SK-N-SH (cell line): ENCODE measurements around the gene CIP2A. TPM values are rescaled to one million over a fixed set of nuclear protein-coding genes. Genes with fewer than 3 reads are reported as not detected.
A peak's percentile ranks its signal among the peaks of the same experiment; 100 is the strongest.

ENCODE experiments used
- CTCF ChIA-PET: fragments of 300-600, 350-600 bp; formaldehyde crosslinking; extraction: SDS; loops from one replicate; lab custom pipeline; 2021; lab: Yijun Ruan, JAX
- POLR2A ChIA-PET: fragments of 350-600 bp; sonication (Branson Sonifier 250); formaldehyde crosslinking; extraction: SDS; loops from one replicate; lab custom pipeline; 2020; ENCODE audit warnings: antibody characterized with exemption, inconsistent platforms; lab: Yijun Ruan, JAX
- DNase-seq: peaks from one replicate; pipeline ENCODE4 v3.0.0; 2012
- H2AFZ ChIP-seq: fragments of 200-600 bp; sonication (generic); 2 replicates; pipeline ENCODE4 v1.8.1; 2016; ENCODE audit warnings: antibody characterized with exemption, mild to moderate bottlenecking, low read depth
- H3F3A ChIP-seq: fragments of 200-600 bp; sonication (generic); replicated peaks from 2 replicates; pipeline ENCODE3; 2016; ENCODE audit warnings: antibody characterized with exemption, mild to moderate bottlenecking; ENCODE audit not compliant: insufficient read depth
- H3K27ac ChIP-seq, 2 experiments: fragments of 200-500 bp in 1 of 2; fragments of 200-600 bp in 1 of 2; sonication (Bioruptor generic) in 1 of 2; sonication (generic), shearing (Covaris generic) in 1 of 2; 2 replicates each; pipeline versions ENCODE4 v1.5.1 to v1.6.1; 2014 to 2016; ENCODE audit warnings: low read depth in 2 of 2, inconsistent platforms in 1 of 2, low read length in 1 of 2, mild to moderate bottlenecking in 1 of 2, mixed read lengths in 1 of 2
- H3K27me3 ChIP-seq: fragments of 200-600 bp; sonication (generic), shearing (Covaris generic); 2 replicates; pipeline ENCODE4 v1.6.1; 2016; ENCODE audit warnings: mixed run types; ENCODE audit not compliant: insufficient read depth
- H3K36me3 ChIP-seq, 2 experiments: fragments of 200-500 bp in 1 of 2; fragments of 200-600 bp in 1 of 2; sonication (Bioruptor generic) in 1 of 2; sonication (generic) in 1 of 2; replicated peaks in 1 of 2; 2 replicates each; pipeline versions ENCODE3 to v1.5.1; 2014 to 2016; ENCODE audit warnings: low read length in 1 of 2, mild to moderate bottlenecking in 1 of 2; ENCODE audit not compliant: insufficient read depth in 2 of 2, control insufficient read depth in 1 of 2
- H3K4me1 ChIP-seq, 2 experiments: fragments of 200-500 bp in 1 of 2; fragments of 200-600 bp in 1 of 2; sonication (Bioruptor generic) in 1 of 2; sonication (generic), shearing (Covaris generic) in 1 of 2; 2 replicates each; pipeline versions ENCODE4 v1.5.1 to v1.6.1; 2014 to 2016; ENCODE audit warnings: low read depth in 1 of 2, low read length in 1 of 2, mixed run types in 1 of 2; ENCODE audit not compliant: insufficient read depth in 2 of 2, control insufficient read depth in 1 of 2
- H3K4me2 ChIP-seq: fragments of 200-600 bp; sonication (generic), shearing (Covaris generic); 2 replicates; pipeline ENCODE4 v1.6.1; 2017; ENCODE audit warnings: mixed run types
- H3K4me3 ChIP-seq, 2 experiments: fragments of 200-500 bp in 1 of 2; fragments of 200-600 bp in 1 of 2; sonication (Bioruptor generic) in 1 of 2; sonication (generic), shearing (Covaris generic) in 1 of 2; 2 replicates each; pipeline versions ENCODE4 v1.5.1 to v1.8.1; 2014 to 2016; ENCODE audit warnings: low read depth in 2 of 2, inconsistent platforms in 1 of 2, low read length in 1 of 2, mild to moderate bottlenecking in 1 of 2, mixed read lengths in 1 of 2, moderate library complexity in 1 of 2
- H3K79me2 ChIP-seq: fragments of 200-600 bp; sonication (generic); 2 replicates; pipeline ENCODE4 v1.8.1; 2017; ENCODE audit warnings: mild to moderate bottlenecking; ENCODE audit not compliant: insufficient read depth
- H3K9ac ChIP-seq: fragments of 200-600 bp; sonication (generic); 2 replicates; pipeline ENCODE4 v1.6.1; 2017; ENCODE audit warnings: mixed run types
- H3K9me2 ChIP-seq: fragments of 200-600 bp; sonication (generic); 2 replicates; pipeline ENCODE4 v1.6.1; 2017; ENCODE audit warnings: mixed run types
- H3K9me3 ChIP-seq: fragments of 200-600 bp; sonication (generic); 2 replicates; pipeline ENCODE4 v1.6.1; 2017; ENCODE audit warnings: mixed run types, mild to moderate bottlenecking, moderate library complexity
- H4K20me1 ChIP-seq: fragments of 200-600 bp; sonication (generic); 2 replicates; pipeline ENCODE4 v1.6.1; 2017; ENCODE audit warnings: mild to moderate bottlenecking, mixed run types; ENCODE audit not compliant: insufficient read depth
- FOSL2 ChIP-seq: IDR thresholded peaks from 2 replicates; pipeline ENCODE4 v1.4.0; 2012; ENCODE audit warnings: low read depth, mild to moderate bottlenecking, moderate library complexity, borderline replicate concordance
- FOXJ3 ChIP-seq: sonication (generic); formaldehyde crosslinking; IDR thresholded peaks from 2 replicates; pipeline ENCODE4 v1.5.1; 2020; ENCODE audit warnings: mild to moderate bottlenecking, missing genetic modification reagents
- GABPA ChIP-seq: IDR thresholded peaks from 2 replicates; pipeline ENCODE4 v1.4.0; 2012; ENCODE audit warnings: low read depth, mild to moderate bottlenecking
- JUND ChIP-seq: IDR thresholded peaks from 2 replicates; pipeline ENCODE4 v1.4.0; 2012
- MEF2A ChIP-seq: IDR thresholded peaks from 2 replicates; pipeline ENCODE4 v1.4.0; 2012; ENCODE audit warnings: low read depth, borderline replicate concordance
- RCOR1 ChIP-seq: fragments of 150-350 bp; IDR thresholded peaks from 2 replicates; pipeline ENCODE4 v1.6.1; 2017; ENCODE audit warnings: antibody characterized with exemption, low read length
- RXRA ChIP-seq: IDR thresholded peaks from 2 replicates; pipeline ENCODE4 v1.4.0; 2012; ENCODE audit warnings: low read depth, mild to moderate bottlenecking, borderline replicate concordance
- SMC3 ChIP-seq: IDR thresholded peaks from 2 replicates; pipeline ENCODE4 v1.6.1; 2012; ENCODE audit warnings: low read depth, low read length, improper control_type of control experiment
- TAF1 ChIP-seq: IDR thresholded peaks from 2 replicates; pipeline ENCODE4 v1.6.1; 2012; ENCODE audit warnings: low read depth, mild to moderate bottlenecking, low read length, moderate library complexity, borderline replicate concordance
- YY1 ChIP-seq: IDR thresholded peaks from 2 replicates; pipeline ENCODE4 v1.4.0; 2012; ENCODE audit warnings: low read depth, mild to moderate bottlenecking
- WGBS: methylation state at CpG from one replicate; pipeline ENCODE4 v1.1.6; 2017; ENCODE audit warnings: low lambda C conversion rate; 5-methylcytosine and 5-hydroxymethylcytosine counted together
- polyA plus RNA-seq, 3 experiments: library from polyadenylated mRNA; depleted of rRNA; stranded (reverse); fragments of >200 nt; gene quantifications; 2 replicates each; pipeline ENCODE4 v1.2.3, GENCODE V29; 2012
- TF ChIP-seq, protein P1 (sequence below): IDR thresholded peaks from 2 replicates; pipeline ENCODE4 v1.4.0; 2012; ENCODE audit warnings: low read depth
- TF ChIP-seq, protein P2 (sequence below): IDR thresholded peaks from 2 replicates; pipeline ENCODE4 v1.6.1; 2012; ENCODE audit warnings: mild to moderate bottlenecking, low read depth, low read length, moderate library complexity

Gene CIP2A
- polyA plus RNA-seq, 1 of the 3 experiments (the other 2 are of a cell fraction) = 7.1 TPM

DNA sequence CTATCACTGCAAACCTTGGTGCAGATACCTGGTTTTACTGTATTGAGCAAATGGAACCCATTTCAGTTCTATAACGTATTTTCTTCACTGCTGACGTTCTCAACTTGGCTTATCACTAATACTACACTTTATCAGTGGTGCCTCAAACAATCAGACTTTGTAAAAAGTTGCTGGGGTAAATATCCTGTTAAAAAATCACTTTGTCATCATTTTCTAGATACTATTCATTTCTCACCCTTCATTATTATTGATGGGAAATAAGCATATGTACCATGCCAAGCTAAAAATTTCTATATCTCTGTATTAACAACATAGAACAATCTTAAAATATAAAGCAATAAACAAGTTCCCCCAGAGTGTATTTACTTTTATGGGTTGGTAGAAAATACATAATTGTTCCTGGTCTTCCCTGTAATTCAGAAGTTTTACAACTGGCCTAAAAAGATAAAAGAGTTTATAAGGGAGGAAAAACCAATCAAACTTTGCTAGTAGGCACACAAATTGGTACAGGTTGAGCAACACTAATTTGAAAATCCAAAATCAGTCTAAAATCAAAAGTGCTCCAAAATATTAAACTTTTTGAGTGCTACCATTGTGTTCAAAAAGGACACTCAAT, 33.2 kb downstream of the CIP2A start:
- no peak for DNase-seq
- Histone ChIP-seq H3K9ac (no peak overlapping the region), H3K27ac (no peak overlapping the region), H3K4me2 (no peak overlapping the region), H2AFZ (no peak overlapping the region), H3K9me2 (no peaks in the 10 kb centered on the region), H3K27me3 (no peaks in the 10 kb centered on the region), H3K79me2 (no peaks in the 10 kb centered on the region), H3K9me3 (no peaks in the 10 kb centered on the region), H3K36me3 (peaks cover 40 to 52% of the 10 kb centered on the region in 2 experiments), H4K20me1 (no peaks in the 10 kb centered on the region), H3K4me1 (no peaks in the 10 kb centered on the region; a peak in 1 of 4 replicates), H3F3A (peaks cover 19% of the 10 kb centered on the region), H3K4me3 (no peak overlapping the region)
- WGBS = 92% methylated on average over 2 of the region's 2 CpGs
- TF ChIP-seq JUND (no peak), MEF2A (no peak), FOSL2 (no peak), SMC3 (no peak), RXRA (no peak), GABPA (no peak), YY1 (no peak), FOXJ3 (CRISPR knock-in tag) (no peak), RCOR1 (no peak)
- TF ChIP-seq, protein P1, sequence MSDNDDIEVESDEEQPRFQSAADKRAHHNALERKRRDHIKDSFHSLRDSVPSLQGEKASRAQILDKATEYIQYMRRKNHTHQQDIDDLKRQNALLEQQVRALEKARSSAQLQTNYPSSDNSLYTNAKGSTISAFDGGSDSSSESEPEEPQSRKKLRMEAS = no peak
- TF ChIP-seq, protein P2, sequence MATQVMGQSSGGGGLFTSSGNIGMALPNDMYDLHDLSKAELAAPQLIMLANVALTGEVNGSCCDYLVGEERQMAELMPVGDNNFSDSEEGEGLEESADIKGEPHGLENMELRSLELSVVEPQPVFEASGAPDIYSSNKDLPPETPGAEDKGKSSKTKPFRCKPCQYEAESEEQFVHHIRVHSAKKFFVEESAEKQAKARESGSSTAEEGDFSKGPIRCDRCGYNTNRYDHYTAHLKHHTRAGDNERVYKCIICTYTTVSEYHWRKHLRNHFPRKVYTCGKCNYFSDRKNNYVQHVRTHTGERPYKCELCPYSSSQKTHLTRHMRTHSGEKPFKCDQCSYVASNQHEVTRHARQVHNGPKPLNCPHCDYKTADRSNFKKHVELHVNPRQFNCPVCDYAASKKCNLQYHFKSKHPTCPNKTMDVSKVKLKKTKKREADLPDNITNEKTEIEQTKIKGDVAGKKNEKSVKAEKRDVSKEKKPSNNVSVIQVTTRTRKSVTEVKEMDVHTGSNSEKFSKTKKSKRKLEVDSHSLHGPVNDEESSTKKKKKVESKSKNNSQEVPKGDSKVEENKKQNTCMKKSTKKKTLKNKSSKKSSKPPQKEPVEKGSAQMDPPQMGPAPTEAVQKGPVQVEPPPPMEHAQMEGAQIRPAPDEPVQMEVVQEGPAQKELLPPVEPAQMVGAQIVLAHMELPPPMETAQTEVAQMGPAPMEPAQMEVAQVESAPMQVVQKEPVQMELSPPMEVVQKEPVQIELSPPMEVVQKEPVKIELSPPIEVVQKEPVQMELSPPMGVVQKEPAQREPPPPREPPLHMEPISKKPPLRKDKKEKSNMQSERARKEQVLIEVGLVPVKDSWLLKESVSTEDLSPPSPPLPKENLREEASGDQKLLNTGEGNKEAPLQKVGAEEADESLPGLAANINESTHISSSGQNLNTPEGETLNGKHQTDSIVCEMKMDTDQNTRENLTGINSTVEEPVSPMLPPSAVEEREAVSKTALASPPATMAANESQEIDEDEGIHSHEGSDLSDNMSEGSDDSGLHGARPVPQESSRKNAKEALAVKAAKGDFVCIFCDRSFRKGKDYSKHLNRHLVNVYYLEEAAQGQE = no peak
- POLR2A ChIA-PET = no interaction called here
- CTCF ChIA-PET = interaction anchor here (0.6 to 7.3 kb wide), 7 partner anchors 8 to 359 kb away, joined by 3 to 233 read pairs (median 4); no protein-coding TSS in a partner anchor

DNA sequence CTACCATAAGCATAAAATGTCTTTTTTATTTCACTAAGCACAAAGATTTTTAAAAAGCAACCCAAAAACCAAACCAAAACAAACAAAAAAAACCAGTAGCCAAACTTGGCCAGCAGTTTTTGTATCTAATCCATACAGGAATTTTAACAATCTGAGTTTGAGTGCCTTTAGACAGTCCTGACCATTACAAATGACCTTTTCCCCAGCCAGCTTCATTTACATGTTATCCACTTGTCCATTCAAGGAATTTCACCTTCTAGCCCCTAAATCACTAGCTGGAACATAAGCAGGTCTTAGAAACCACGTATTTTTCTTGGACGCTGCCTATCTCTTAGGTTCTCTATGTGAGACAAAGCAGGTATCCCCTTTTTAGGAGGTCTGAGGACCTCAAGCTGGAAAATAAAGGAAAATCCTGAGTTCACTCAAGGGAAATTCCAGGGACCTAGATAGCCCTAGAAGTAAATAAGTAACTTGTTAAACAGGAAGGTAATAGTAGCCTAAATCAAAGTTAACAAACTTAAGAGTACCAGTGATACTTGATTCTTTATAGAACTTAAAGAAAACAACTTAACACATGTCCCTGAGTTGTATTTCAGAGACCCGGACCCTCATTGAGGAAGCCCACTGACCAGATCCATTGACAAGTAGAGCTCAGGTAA, 34.2 kb downstream of the CIP2A start:
- no peak overlapping the region; the same call in 1 of the 2 replicates for H2AFZ ChIP-seq
- peak overlapping the region in 1 of 2 experiments; percentile 44; a peak in 1 of 4 replicates for H3K27ac ChIP-seq
- no peaks in the 10 kb centered on the region; a peak in 1 of 4 replicates for H3K4me1 ChIP-seq
- H3K27me3 ChIP-seq = no peaks in the 10 kb centered on the region
- no peaks in the 10 kb centered on the region for H4K20me1 ChIP-seq
- no peak for TF ChIP-seq TAF1
- POLR2A ChIA-PET = no interaction called here
- CTCF ChIA-PET = interaction anchor here (1.1 to 7.3 kb wide), 4 partner anchors 47 to 360 kb away, joined by 4 to 233 read pairs (median 5); no protein-coding TSS in a partner anchor
- H3K9me3 ChIP-seq = no peaks in the 10 kb centered on the region
- peaks cover 39 to 61% of the 10 kb centered on the region in 2 experiments for H3K36me3 ChIP-seq
- no peak for DNase-seq
- H3K9ac ChIP-seq = no peak overlapping the region
- no peak overlapping the region for H3K4me3 ChIP-seq
- H3F3A ChIP-seq = peaks cover 19% of the 10 kb centered on the region
- H3K9me2 ChIP-seq = no peaks in the 10 kb centered on the region
- WGBS = 89% methylated on average over 3 of the region's 3 CpGs
- H3K79me2 ChIP-seq = no peaks in the 10 kb centered on the region
- H3K4me2 ChIP-seq = no peak overlapping the region
